Activated CD4-positive, alpha-beta T cell treated with anti-CD3 and anti-CD28 coated beads for 24 hours (primary cell): ENCODE results near the gene ZNF557.
"Not testable (repeated sequence)": the region's sequence is repeated elsewhere in the genome, so short reads cannot be mapped to it uniquely, and the experiment has no call there.

Experiments
- DNase-seq, 2 donors: peaks; one replicate each; pipeline ENCODE4 v3.0.0-alpha.2; 2020; ENCODE audit warnings: low read depth in 2 of 2

ZNF557 gene

GRCh38 chr19:7069042-7069903, at the start of gene ZNF557:
ZNF557 (plus strand) TSS chr19:7069703; CDS start chr19:7075075, 5,372 bp downstream.
- DNase-seq = peak; percentile 97 to 99

DNA sequence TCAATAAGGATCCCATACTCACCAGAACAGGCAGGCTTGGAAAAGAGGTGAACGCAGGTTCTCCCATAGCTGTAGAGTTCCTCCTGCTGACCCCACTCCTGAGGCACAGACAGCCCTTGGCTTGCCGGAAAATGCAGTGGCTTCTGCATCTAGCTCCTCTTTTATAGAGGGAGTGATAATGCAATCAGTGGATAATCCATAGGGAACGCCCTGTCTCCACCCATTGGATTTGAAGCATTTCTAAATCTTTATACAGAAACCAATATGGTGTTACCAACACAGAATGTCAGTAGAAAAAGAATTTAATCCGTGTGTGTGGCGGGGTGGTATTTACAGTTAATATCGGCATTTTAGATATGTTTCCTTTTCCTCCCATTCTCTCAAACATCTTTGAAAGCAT, 48.2 kb upstream of the ZNF557 start, which contains the start of gene MBD3L2B:
MBD3L2B (minus strand) TSS at position 101 of the 400 bp plus-strand sequence; CDS start at position 67, 34 bp downstream.
- DNase-seq = not testable (repeated sequence)

DNA sequence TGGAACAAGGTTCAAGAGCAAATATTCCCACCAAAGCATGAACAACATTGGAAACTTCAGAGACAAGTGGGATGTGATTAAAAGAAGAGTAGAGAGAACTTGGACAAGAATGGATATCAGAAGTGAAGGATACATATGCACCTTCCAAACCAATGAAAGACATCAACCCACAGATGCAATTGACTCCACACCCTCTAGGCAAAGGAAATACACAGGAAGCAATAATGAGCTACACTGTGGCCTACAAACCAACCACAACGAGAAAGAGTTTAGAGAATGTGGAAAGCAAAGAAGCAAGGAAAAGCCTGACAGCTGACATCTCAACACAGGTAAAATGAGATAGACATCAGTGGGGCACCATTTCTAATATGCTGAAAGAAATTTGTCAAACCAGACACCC, 40.7 kb upstream of the ZNF557 start:
- not testable (repeated sequence) for DNase-seq

GRCh38 chr19:7030278-7030677, 39.2 kb upstream of the ZNF557 start, which contains the start of gene MBD3L5:
MBD3L5 (plus strand) TSS chr19:7030578; CDS start chr19:7030612, 34 bp downstream.
- not testable (repeated sequence) for DNase-seq

GRCh38 chr19:7040079-7040478, 29.4 kb upstream of the ZNF557 start, which contains the start of gene MBD3L4:
MBD3L4 (minus strand) TSS chr19:7040179; CDS start chr19:7040144, 35 bp downstream.
- not testable (repeated sequence) for DNase-seq

- DNase-seq = not testable (repeated sequence)
These were observed 27.9 kb upstream of the ZNF557 start for GRCh38 chr19:7041563-7041962.

GRCh38 chr19:7049021-7049420, 20.5 kb upstream of the ZNF557 start, which contains the start of gene MBD3L2:
MBD3L2 (plus strand) TSS chr19:7049321; CDS start chr19:7049374, 53 bp downstream.
- not testable (repeated sequence) for DNase-seq

- DNase-seq = not testable (repeated sequence)
These were observed 18.1 kb upstream of the ZNF557 start for GRCh38 chr19:7051421-7051820.

GRCh38 chr19:7052896-7053295, 16.6 kb upstream of the ZNF557 start:
- not testable (repeated sequence) for DNase-seq

- DNase-seq = not testable (repeated sequence)
These were observed 14.7 kb upstream of the ZNF557 start for GRCh38 chr19:7054635-7055368.

DNA sequence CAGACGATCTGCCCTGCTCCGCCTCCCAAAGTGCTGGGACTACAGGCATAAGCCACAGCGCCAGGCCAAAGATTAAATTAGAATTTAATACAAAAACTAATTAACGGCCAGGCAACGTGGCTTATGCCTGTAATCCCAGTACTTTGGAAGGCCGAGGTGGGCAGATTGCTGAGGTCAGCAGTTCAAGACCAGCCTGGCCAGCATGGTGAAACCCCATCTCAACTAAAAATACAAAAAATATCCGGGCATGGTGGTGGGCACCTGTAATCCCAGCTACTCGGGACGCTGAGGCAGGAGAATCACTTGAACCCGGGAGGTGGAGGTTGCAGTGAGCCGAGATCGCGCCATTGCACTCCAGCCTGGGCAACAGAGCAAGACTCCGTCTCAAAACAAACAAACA, 13.8 kb upstream of the ZNF557 start:
- not testable (repeated sequence) for DNase-seq

GRCh38 chr19:7056371-7056770, 13.1 kb upstream of the ZNF557 start:
- DNase-seq = not testable (repeated sequence)

GRCh38 chr19:7058576-7058975, 10.9 kb upstream of the ZNF557 start, which contains the start of gene MBD3L3:
MBD3L3 (minus strand) TSS chr19:7058676; CDS start chr19:7058605, 71 bp downstream.
- DNase-seq = not testable (repeated sequence)

DNA sequence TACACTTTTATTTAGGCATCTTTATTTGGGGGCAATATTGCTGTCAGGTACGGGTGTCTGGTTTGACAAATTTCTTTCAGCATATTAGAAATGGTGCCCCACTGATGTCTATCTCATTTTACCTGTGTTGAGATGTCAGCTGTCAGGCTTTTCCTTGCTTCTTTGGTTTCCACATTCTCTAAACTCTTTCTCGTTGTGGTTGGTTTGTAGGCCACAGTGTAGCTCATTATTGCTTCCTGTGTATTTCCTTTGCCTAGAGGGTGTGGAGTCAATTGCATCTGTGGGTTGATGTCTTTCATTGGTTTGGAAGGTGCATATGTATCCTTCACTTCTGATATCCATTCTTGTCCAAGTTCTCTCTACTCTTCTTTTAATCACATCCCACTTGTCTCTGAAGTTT, 9.5 kb upstream of the ZNF557 start:
- DNase-seq = not testable (repeated sequence)

DNA sequence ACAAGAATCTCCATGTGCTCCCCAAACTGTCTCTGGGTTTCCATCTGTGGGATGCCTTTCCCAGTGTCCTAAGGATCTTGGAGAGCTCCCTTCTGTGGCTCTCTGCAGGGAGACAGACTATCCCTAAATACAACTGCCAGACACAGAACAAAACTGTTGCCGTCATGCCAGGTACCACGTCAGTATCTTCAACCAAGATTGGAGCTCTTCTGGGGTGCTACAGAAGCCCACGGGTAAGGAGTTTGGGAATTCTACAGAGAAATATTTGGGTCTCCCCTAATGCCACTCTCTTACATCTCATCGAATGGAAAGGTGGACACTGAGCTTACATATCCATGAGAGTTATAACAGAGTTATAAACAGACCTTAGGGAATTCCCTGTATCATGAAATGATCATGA, 6.2 kb upstream of the ZNF557 start:
- no peak for DNase-seq

DNA sequence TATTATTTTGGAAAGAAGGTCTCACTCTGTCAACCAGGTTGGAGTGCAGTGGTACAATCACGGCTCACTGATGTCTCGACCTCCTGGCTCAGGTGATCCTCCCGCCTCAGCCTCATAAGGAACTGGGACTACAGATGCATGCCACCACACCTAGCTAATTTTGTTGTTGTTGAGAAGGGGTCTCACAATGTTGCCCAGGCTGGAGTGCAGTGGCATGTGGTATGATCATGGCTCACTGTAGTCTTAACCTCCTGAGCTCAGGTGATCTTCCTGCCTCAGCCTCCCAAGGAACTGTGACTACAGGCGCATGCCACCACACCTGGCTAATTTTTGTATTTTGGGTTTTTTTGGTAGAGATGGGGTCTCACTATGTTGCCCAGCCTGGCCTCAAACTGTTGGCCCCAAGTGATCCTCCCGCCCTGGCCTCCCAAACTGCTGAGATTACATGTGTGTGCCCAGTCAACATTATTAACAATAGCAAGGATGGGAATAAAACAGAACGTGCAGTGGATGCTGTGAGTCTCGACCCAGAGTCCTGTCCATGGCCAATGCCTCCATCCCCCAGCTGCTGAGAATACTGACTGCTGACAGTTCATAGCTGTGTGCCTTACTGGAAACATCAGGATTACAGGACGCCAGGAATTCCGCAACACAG, 5.6 kb upstream of the ZNF557 start:
- DNase-seq = no peak

GRCh38 chr19:7067122-7067521, 2.4 kb upstream of the ZNF557 start:
- not testable (repeated sequence) for DNase-seq

DNA sequence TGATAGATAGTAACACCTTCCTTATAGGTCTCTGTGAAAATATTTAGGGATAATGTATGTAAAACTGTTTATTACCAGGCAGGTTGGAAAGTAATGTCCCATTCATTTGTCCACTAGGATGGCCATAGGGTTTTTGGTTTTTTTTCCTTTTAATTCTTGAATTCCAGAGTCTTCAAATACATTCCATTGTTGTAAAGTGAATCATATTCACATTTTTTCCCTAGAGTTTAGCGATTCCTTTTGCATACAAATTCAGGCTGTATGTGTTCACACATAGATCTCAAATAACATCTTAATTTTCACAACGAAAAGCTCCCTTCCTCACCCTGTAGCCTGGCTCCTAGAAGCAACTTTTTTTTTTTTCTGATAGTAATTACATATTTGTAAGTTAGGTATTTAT, 1.8 kb upstream of the ZNF557 start:
- no peak for DNase-seq

DNA sequence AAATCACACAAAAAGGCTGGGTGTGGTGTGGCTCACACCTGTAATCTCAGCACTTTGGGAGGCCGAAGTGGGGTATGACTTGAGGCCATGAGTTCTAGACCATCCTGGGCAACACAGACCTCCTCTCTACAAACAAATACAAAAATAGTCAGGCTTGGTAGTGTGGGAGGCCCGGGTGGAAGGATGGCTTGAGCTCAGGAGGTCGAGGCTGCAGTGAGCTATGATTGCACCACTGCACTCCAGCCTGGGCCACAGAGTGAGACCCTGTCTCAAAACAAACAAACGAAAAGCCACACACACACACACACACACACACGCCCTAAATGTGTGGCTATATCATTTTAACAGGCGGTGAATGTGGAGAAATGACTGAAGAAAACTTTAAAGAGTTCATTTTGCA, 904 bp upstream of the ZNF557 start:
- no peak for DNase-seq

GRCh38 chr19:7069904-7070226, 362 bp downstream of the ZNF557 start:
- DNase-seq = no peak

GRCh38 chr19:7072541-7072940, 3.0 kb downstream of the ZNF557 start:
- no peak for DNase-seq
